ENCODE data around the gene OR6C65.
"Not testable (repeated sequence)": the region's sequence is repeated elsewhere in the genome, so short reads cannot be mapped to it uniquely, and the experiment has no call there.

Gene OR6C65

DNA sequence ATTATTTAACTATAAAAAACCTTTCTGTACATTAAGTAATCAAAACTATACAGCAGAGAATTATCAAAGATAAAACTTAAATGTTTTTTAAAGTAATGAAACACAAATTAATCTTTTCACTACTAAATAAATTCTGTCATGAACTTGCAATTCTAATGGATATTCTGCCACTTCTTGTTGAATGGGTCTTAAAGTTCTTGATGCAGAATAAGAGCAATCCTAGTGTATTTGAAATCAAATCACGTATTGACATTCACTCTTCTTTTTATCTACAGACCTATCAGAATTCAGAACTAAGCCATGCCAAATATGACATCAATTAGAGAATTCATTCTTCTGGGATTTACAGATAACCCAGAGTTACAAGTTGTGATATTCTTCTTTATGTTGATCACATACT lies at the start of gene OR6C65:
OR6C65 (plus strand) TSS at position 301 of the 400 bp plus-strand sequence; CDS start at position 301, 0 bp downstream.
- no peak for DNase-seq (ENCODE audit: low spot score)

DNA sequence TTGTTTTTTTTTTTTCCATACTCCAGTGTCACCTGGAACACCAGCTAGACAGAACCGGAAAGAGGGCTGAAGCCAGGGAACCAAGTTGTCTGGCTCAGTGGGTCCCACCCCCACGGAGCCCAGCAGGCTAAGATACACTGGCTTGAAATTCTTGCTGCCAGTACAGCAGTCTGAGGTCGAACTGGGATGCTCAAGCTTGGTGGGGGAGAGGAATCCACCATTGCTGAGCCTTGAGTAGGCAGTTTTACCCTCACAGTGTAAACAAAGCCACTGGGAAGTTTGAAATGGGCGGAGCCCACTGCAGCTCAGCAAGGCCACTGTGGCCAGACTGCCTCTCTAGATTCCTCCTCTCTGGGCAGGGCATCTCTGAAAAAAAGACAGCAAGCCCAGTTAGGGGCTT lies 45.0 kb upstream of the OR6C65 start:
- not testable (repeated sequence) for DNase-seq (ENCODE audit: low spot score)

DNA sequence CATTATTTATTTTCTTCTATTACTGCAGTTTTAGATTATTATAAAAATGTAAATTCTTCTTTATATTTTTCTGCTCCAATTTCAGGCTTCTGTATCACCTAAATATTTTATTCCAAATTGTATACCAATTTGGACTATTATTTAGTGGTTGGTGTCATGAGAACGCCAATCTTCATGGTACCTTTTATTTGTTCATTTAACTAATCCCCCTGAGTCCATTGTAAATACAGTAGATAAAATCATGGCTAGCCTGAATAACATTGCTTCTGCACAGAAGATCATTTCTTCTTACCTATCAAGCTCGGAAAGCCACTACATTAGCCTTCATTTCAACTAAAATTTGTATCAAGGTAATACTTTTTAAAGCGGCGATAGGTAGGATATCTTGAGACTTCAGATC lies 37.7 kb upstream of the OR6C65 start, which contains the start of gene OR6C75:
OR6C75 (plus strand) TSS at position 301 of the 400 bp plus-strand sequence. CDS start 2,136 bp downstream, outside the sequence.
- no peak for DNase-seq (ENCODE audit: low spot score)

DNA sequence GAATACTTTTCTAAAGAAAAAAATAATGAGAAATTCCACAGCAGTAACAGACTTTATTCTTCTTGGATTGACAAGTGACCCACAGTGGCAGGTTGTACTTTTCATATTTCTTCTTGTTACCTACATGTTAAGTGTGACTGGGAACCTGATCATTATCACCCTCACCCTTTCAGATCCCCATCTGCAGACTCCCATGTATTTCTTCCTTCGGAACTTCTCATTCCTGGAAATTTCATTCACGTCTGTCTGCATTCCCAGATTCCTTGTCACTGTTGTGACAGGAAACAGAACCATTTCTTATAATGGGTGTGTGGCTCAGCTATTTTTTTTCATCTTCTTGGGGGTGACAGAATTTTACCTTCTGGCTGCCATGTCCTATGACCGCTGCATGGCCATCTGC lies 35.2 kb upstream of the OR6C65 start:
- no peak for DNase-seq (ENCODE audit: low spot score)

DNA sequence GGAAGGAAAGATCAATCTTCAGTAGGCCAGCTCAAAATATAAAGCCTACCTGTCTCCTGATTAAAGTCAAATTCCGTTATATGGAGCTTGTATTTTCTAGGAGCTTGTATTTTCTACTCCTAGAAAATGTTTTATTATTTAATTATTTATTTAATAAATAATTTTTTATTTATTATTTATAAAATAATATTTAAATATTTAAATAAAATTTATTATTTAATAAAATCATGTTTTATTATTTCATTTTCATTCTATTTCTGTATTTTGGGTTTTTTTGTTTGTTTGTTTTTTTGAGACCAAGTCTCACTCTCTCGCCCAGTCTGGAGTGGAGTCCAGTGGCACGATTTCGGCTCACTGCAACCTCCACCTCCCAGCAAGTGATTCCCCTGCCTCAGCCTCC lies 27.8 kb upstream of the OR6C65 start:
- no peak for DNase-seq (ENCODE audit: low spot score)

DNA sequence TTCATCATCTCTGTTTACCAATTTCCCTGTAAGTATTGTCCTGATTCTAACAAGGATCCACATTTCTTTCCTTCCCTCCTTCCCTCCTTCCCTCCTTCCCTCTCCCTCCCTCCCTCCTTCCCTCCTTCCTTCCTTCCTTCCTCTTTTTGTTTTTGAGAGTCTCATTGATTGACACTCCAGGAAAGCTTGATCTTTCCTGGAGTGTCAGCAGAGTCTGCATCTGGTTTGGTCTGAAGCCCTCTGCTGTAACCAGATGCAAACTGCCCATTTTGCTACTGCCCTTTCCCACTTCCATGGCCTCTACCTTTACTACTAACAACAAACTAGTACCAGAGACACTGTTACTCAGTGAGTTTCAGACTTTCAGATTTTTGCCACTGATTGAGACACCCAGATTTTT lies 14.4 kb upstream of the OR6C65 start:
- DNase-seq (ENCODE audit: low spot score) = no peak

DNA sequence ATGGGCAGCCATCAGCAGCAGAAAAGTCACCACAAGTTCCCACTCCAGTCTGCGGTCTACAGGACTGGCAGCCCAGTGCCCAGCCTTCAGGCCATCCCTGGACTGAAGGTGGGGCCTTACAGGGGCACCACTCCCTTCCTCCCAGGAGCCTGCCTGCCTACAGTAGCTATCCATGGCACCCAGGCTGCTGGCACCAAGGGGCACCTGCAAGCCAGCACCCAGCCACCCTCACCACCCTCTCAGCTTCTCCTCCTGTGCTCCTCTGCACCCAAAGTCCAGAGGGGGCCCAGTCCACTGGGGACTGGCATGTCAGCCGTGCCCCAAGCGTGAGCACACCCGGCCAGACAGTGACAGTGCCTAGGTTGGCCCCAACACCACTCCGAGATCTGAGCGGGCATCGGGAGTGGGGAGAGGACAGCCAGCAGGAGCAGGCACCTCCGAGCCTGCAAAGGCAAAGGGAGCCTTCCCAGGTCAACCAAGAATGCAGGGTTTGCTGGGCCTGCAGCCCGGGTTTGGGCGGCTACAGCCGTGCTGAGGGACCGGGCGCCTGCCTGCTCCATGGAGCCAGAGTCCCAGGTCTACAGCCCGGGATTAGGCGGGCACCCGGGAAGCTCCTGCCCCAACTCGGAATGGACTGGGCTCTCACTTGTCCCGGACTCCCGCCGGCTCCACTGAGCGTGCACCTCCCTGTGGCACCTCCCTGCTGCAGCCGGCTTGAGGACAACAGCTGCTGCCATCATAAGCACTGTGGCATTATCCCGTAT lies 8.1 kb upstream of the OR6C65 start:
- DNase-seq (ENCODE audit: low spot score) = no peak

DNA sequence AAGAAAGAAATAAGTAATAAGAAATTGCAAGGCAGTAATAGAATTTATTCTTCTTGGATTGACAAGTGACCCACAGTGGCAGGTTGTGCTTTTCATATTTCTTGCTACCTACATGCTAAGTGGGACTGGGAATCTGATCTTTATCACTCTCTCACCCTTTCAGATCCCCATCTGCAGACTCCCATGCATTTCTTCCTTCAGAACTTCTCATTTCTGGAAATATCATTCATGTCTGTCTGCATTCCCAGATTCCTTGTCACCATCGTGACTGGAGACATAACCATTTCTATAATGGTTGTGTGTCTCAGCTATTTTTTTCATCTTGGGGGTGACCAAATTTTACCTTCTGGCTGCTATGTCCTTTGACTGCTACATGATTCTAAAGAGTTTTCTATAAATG lies 4.0 kb upstream of the OR6C65 start:
- no peak for DNase-seq (ENCODE audit: low spot score)

DNA sequence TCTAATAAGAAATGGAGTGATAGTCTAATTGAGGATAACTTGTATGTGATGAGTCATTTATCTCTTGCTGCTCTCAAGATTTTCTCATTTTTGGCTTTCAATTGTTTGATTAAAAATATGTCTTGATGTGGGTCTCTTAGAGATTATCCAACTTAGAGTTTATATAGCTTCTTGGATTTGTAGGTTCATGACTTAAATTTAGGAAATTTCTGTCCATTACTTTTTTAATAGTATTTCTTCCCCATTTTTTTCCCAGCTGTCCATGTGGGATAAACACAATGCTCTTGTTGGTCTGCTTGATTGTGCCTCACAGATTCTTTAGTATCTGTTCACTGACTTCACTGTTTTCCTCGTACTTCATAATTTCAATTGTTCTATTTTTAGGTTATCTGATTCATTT lies 7.5 kb downstream of the OR6C65 start:
- no peak for DNase-seq (ENCODE audit: low spot score)

DNA sequence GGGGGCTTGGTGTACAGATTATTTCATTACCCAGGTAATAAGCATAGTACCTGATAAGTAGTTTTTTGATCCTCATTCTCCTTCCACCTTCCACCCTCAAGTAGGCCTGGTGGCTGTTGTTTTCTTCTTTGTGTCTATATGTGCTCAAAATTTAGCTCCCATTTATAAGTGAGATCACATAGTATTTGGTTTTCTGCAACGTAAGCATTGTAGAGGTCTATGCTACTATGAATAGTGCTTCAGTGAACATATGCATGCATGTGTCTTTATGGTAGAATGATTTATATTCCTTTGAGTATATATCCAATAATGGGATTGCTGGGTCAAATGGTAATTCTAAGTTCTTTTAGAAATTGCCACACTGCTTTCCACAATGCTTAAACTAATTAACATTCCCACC lies 8.8 kb downstream of the OR6C65 start:
- not testable (repeated sequence) for DNase-seq (ENCODE audit: low spot score)

DNA sequence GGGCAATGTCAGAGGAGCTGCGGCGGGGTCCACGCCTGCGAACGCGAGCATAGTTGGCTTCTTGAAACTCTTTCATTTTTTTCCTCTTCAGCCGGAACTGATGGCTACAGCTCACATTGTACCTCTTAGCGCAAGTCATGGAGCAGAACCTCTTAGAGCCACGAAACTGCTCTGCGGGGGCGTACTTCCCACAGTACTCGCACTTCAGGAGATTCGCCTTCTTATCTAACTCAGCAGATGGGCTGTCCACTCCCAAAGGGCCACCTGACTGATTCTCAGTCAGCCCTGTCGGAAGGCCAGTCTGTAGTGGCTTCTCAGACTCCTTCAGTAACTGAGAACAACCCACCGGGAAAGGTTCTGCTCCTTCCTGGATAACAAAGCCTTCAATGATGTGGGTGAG lies 11.8 kb downstream of the OR6C65 start:
- DNase-seq (ENCODE audit: low spot score) = not testable (repeated sequence)

DNA sequence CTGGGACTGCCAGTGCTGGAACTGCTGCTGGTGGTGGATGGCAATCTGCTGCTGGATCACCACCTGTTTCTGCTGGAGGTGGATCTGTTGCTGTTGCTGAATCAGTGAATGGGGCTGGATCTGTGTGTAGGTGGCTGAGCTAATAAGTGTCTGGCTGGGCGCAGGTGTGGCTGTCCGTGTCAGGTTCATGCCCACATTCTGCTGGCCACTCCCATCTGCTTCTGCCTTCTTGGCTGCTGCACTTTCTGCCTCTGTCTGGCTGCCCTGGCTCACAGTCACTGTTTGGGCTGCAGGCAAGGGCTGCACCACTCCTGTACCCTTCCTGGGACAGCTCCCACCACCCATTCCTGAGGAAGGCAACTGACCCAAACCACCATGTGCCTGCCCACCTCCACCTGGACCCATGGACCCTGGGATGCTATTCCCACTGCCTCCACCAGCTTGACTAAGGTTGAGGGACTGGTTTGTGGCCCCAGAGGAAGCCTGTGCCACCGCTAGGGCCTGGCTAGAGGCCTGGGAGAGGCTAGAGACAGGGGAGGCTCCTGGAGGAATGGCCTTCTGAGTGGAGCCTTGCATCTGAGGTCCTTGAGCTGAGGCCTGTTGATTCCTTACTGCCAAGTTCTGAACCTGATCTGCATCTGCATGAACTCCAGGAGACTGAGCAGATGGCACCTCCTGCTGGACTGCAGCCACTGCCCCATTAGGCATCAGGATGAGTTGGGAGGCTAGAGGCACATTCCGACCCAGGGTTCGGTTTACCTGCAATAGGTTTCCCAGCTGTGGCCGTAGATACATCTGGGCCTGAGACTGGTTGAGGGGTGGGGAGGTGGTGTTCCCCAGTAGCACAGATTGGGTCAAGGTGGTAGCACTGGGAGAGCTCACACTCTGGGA lies 13.4 kb downstream of the OR6C65 start:
- not testable (repeated sequence) for DNase-seq (ENCODE audit: low spot score)

DNA sequence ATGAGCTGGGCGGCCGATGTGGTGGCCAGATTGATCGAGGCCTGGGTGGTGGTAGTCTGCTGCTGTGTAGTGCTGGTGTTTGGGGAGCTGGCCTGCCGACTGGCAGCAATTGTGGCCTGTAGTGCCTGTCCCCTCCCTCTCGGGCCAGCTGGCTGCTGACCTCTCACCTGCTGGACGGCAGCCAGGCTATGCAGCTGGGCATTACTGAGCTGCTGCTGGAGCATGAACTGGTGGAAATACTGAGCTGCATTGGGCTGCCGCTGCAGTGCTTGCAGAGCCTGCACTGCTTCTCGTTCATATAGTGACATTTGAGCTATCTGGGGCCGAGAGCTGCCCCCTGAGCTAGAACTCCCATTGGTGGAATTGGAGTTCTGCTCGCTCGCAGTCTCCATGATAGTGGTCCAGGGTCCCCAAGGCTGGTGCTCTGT lies 14.1 kb downstream of the OR6C65 start:
- DNase-seq (ENCODE audit: low spot score) = not testable (repeated sequence)

DNA sequence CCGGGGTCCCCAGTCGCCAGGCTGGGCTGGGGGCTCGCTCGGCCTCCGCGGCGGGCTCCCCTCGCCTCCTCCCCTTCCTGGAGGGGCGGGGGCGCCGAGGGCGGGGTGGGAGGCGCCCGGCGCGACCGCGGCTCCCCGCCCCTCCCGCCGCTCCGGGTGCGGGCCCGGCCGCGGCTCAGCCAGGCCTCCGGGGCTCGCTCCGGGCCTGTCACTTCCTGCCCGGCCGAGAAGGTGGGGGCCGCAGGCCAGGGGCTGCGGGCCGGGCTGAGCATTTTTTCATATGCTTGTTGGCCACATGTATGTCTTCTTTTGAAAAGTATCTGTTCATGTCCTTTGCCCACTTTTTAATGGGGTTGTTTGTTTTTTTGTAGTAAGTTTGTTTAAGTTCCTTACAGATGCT lies 14.6 kb downstream of the OR6C65 start:
- DNase-seq (ENCODE audit: low spot score) = not testable (repeated sequence)

DNA sequence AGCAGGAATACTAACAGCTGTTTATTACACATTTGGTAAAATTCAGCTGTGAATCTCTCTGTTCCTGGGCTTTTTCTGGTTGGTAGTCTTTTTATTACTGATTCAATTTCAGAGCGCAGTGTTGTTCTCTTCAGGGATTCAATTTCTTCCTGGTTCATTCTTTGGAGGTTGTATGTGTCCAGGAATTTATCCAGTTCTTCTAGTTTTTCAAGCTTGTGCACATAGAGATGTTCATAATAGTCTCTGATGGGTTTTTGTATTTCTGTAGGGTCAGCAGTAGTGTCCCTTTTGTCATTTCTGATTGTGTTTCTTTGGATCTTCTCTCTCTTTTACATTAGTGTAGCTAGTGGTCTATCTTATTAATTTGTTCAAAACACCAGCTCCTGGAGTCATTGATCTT lies 16.6 kb downstream of the OR6C65 start:
- DNase-seq (ENCODE audit: low spot score) = no peak

DNA sequence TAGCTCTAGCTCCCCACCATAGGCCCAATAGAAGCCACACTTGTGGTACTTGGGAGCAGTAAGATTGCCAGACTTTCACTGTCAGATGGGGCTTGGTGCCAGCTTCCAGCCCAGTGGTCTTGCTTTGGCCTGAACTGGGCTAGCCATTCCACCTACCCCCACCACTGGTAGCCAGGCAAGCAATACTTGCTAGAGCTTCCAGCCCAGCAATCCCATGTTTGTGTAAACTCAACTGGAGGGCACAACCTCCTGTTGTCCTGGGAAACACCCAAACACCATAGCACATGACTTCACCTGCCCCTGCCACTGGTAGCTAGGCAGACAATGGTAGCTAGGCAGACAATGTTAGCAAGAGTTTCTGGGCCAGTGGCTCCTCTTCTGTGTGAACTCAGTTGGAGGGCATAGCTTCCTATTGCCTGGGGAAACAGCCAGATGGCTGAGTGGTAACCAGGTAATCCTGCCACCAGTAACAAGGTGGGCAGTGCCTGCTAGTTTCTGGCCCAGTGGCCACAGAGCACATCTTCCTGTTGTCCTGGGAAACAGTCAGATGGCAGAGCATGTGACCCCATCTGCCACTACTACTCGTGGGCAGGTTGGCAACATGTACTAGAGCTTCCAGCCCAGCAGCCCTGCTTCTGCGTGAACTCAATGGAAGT lies 20.1 kb downstream of the OR6C65 start:
- no peak for DNase-seq (ENCODE audit: low spot score)

DNA sequence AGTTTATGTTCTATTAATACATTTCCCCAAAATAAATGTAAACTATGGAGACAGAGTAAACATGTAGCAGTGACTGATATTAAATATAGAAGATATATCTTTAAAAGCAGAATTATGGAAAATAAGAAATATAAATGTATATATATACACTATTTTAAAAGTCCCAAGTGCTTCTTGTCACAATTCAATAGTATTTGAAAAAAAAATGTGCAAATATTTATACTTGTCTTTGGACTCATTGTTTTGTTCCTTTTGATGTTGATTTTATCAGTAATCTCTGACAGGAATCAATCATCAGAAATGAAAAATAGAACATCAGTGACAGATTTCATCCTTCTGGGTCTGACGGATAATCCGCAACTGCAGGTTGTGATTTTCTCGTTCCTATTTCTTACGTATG lies 25.6 kb downstream of the OR6C65 start, which contains the start of gene OR6C76:
OR6C76 (plus strand) TSS at position 301 of the 400 bp plus-strand sequence; CDS start at position 301, 0 bp downstream.
- no peak for DNase-seq (ENCODE audit: low spot score)

DNA sequence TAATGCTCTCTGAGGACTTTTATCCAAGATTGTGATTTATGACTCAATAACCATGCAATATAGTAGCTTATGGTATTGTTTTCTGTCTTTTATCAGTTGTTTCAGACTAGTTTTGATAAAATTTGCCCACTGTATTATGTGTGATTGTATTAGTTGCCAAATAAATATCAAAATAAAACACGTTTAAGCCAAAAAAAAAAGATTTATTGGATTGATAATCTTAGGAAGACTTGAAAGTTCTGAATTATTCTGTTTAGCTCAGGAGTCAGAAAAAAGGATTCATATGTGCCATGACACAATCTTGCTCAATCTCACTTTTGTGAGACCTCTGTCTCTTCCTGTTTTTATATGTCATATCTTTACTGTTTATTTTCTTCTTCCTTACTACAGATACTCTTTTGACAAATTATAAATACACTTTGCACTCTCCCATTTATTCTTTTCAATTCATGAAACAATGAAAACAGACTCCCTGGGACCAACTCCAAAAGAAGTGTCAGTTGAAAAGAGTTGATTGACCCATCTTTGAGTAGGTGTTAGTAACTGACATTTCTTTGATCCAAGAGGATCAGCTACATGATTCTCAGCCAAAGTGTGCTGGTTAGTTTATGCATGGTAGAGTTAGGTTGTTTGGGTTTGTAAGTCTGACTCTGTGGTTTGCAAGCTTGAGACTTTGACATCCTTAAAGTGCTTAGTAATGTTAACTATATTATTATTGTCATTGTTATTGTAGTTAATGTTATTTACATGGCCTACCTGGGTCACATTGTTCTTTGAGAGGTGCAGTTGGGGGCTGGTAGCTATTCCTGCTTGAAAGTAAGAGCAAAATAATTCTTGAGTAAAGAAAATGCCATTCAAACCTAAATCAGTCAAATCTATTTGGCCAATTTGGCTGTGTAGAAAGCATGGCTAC lies 28.3 kb downstream of the OR6C65 start:
- no peak for DNase-seq (ENCODE audit: low spot score)

DNA sequence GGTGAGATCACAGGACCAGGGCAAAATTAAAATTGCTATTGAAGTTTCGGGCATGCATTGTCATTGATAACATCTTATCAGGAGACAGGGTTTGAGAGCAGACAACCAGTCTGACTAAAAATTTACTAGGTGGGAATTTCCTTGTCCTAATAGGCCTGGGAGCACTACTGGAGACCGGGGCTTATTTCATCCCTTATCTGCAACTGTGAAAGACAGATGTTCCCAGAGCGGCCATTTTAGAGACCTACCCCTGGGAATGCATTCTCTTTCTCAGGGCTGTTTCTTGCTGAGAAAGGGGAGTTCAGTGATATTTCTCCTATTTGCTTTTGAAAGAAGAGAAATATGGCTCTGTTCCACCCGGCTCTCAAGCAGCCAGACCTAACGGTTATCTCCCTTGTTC lies 40.9 kb downstream of the OR6C65 start:
- not testable (repeated sequence) for DNase-seq (ENCODE audit: low spot score)

DNA sequence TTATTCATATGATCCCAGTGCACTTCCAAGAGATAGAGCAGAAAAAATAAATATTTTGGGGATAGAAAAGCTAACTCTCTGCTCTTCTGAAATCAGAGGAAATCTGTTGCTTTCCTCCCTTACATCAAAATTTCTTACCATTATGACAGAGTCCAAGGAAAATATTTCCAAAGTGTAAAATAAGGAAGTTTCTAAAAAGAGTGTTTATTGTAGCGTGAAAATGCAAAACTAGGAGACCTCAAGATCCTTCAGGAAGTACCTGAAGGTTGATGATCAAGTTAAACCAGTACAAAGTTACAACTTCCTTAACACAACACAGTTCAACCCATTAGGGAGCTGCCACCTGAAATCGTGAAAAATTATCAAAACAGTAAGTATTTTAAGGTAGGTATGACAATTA lies 43.4 kb downstream of the OR6C65 start, which contains the start of gene OR6C2:
OR6C2 (plus strand) TSS at position 301 of the 400 bp plus-strand sequence. CDS start 8,138 bp downstream, outside the sequence.
- DNase-seq (ENCODE audit: low spot score) = no peak

DNA sequence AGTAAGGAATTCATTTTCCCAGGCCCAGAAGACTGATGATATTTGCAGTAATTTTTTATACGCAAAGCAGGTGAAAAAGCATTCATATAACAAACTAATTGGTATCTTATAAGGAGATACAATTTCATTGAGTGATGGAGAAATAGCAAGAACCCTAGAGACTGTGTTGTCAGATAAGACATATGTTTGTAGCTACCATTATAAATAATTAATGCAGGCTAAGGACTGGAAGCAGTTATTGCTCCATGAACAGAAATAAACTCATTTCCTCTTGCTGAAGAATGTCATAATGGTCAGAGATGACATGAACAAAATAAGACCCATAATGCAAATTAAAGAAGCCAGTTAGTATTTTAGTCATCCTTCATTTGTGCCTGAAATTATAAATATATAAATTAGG lies 45.0 kb downstream of the OR6C65 start:
- no peak for DNase-seq (ENCODE audit: low spot score)

All from CD4-positive, alpha-beta T cell treated with Interleukin-6 at 100 ng/mL for 8 hours (primary cell).